OCI-LY3 (cell line): ENCODE results near the gene VPS41.

Experiments
- CTCF ChIP-seq: fragments of 200-600, 300-600 bp; sonication (generic); IDR thresholded peaks from 2 replicates; pipeline ENCODE4 v1.5.1; 2014; ENCODE audit warnings: antibody characterized with exemption, low read length, low read depth
- EZH2phosphoT487 ChIP-seq: fragments of 200-600 bp; shearing (Covaris generic); IDR thresholded peaks from 2 replicates; pipeline ENCODE4 v1.6.1; 2018; ENCODE audit warnings: antibody characterized with exemption, mixed run types, low read depth

- TF ChIP-seq CTCF (no peak), EZH2phosphoT487 (no peak)
Observed at GRCh38 chr7:38829488-38830165, 79.4 kb downstream of the VPS41 start.
